GM21390 (cell line): ENCODE measurements around the gene C2CD3.
"Not testable (repeated sequence)": the region's sequence is repeated elsewhere in the genome, so short reads cannot be mapped to it uniquely, and the experiment has no call there.

Experiments
- ATAC-seq: cut with Tn5 transposase; IDR thresholded peaks from one replicate; pipeline ENCODE4 v1.9.1; 2021; ENCODE audit not compliant: unreplicated experiment

The C2CD3 gene

DNA sequence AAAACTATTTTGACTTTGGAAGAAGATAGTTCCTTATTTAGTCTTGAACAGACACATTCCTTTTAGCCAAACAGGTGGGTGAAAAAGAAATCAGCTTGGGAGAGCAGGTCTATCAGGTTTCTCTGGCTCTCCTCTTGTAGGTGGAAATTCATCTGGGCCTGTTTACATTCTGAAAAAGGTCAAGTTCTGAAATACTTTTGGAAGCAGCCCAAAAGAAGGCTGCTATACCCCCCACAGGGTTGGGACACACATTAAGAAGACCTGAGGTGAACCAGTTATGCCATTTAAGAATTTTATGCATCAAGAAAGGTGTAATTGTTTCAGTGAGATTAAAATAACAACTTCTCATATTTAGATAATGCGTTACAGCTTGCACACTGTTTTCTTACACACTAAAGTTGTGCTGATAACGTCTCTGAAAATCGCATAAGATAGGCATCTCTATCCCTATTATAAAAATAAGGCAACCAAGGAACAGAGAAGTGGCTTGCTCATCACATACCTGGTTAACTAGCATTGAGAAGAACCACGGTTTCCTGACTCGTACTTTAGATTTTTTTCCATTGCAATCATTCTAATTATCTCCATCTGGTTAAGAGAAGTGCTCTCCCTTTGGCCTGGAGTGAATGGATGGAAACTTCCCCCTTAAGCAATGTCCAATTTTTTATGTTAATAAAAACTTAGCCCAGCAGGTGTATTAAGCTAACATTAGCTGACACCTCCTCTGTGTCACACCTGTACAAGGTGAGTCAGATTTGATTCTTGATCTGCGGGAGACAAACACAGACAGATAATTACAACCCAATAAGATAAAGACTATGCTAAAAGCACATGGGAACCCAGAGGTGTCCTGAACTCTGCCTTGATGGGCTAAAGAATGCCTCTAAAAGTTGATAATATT is 101.4 kb downstream of the C2CD3 start:
- ATAC-seq = no peak

DNA sequence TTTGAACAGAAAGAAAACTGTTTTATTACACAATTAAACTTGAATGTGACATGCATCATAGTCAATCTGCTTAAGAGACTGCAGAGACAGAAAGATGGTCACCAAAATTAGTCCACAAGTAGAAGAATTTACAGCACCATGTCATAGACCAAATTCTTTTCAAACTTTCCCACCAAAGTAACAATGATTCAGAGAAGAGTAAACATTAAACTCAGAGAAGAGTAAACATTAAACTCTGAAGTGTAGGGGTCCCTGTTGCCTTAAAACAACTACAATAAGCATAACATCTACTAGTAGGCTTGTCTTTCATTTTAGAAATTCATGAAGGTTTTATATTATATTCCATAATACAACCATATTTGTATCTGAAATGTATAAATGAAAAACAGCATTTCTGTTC is 104.1 kb downstream of the C2CD3 start:
- not testable (repeated sequence) for ATAC-seq

DNA sequence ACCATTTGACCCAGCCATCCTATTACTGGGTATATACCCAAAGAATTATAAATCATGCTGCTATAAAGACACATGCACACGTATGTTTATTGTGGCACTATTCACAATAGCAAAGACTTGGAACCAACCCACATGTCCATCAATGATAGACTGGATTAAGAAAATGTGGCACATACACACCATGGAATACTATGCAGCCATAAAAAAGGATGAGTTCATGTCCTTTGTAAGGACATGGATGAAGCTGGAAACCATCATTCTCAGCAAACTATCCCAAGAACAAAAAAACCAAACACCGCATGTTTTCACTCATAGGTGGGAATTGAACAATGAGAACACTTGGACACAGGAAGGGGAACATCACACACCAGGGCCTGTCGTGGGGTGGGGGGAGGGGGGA is 105.3 kb downstream of the C2CD3 start:
- not testable (repeated sequence) for ATAC-seq

DNA sequence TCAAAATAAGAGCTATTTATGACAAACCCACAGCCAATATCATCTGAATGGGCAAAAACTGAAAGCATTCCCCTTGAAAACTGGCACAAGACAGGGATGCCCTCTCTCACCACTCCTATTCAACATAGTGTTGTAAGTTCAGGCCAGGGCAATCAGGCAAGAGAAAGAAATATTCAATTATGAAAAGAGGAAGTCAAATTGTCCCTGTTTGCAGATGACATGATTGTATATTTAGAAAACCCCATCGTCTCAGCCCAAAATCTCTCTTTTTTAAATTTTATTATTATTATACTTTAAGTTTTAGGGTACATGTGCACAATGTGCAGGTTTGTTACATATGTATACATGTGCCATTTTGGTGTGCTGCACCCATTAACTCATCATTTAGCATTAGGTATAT is 107.2 kb downstream of the C2CD3 start:
- not testable (repeated sequence) for ATAC-seq

DNA sequence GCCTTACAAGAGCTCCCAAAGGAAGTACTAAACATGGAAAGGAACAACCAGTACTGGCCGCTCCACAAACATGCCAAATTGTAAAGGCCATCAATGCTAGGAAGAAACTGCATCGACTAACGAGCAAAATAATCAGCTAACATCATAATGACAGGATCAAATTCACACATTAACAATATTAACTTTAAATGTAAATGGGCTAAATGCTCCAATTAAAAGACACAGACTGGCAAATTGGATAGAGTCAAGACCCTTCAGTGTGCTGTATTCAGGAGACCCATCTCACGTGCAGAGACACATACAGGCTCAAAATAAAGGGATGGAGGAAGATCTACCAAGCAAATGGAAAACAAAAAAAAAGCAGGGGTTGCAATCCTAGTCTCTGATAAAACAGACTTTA is 109.2 kb downstream of the C2CD3 start:
- ATAC-seq = not testable (repeated sequence)

DNA sequence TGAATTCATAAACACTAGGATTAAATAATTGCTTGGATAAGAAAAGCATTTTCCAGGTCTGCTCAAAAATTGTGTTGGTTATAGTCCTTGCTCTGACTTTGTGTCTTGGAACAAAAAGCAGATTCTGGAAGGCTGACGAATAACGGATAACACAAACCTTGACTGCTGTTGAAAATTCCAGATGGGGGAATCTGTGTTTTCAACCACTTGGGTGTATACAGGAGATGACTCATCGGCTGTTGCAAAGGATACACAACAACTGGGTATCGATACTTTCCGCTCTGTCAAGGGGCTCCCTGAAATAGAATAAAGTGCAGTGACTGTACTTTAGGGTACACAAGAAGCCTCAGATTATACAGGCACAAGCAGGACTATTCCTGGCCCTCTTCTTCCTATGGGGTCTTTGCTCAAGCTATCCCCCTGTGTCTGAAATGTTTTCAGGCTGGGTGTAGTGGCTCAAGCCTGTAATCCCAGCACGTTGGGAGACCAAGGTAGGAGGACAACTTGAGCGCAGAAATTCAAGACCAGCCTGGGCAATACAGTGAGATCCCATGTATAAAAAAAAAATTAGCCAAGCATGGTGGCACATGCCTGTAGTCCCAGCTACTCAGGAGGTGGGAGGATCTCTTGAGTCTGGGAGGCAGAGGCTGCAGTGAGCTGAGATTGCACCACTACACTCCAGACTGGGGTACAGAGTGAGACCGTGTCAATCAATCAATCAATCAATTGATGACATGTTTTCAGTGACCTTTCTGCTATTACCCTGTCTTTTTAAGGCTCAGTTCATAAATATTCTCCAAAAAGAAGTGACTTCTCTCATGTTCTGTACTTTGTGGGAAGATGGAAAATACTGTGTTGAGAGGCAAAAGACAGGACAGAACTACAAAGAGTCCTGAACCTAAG is 113.3 kb downstream of the C2CD3 start:
- ATAC-seq = no peak

- ATAC-seq = no peak
Observed at GRCh38 chr11:74055938-74056337, 114.9 kb downstream of the C2CD3 start.

DNA sequence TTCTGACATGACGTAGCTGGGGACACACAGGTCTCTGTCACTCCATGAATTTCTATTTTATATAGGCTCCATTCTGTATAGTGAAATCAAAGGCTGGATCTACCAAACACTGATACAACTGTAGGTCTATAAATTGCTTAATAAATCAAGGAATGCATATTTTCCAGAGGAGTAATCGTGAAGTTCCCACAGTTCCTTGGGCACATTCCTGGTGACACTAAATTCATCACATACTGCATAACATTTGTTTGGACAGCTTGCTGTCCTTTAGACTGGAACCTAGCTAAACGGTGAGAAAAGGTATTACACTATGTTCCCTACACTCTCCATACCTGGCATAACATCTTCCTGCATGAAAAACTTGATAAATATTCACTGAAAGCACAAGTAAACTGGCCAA is 120.3 kb downstream of the C2CD3 start:
- no peak for ATAC-seq

GRCh38 chr11:74048993-74049392 is 121.8 kb downstream of the C2CD3 start:
- ATAC-seq = no peak

DNA sequence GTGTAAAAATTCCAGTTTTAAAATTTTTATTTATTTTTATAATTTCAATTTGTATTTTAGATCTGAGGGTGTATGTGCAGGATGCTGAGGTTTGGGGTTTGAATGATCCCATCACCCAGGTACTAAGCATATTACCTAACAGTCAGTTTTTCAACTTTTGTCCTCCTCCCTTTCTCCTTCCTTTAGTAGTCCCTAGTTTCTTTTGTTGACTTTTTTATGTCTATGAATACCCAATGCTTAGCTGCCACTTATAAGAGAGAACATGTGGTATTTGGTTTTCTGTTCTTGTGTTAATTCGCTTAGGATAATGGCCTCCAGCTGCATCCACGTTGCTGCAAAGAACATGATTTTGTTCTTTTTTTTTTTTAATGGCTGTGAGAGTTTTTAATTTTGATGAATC is 126.3 kb downstream of the C2CD3 start:
- ATAC-seq = no peak

- no peak for ATAC-seq
Observed at GRCh38 chr11:74043450-74043849, 127.4 kb downstream of the C2CD3 start.

GRCh38 chr11:74037309-74037708 is 133.5 kb downstream of the C2CD3 start:
- ATAC-seq = no peak

DNA sequence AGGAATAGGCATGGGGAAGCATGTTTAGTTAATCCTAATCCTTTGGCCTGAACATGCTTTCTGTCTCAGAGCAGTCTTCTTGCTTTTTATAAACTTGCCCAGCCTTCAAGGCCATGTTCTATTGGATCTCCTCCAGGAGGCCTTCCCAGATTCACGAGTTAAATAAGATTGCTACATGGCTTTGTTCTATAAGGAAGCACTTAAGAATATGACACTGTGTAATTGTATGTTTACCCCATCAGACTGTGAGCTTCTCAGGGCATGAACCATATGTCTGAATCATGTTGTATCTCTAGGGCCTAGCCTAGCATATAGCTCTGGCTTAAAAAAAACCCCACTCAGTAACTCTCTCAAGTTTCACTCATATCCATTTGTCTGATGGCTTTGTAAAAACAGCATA is 135.5 kb downstream of the C2CD3 start:
- no peak for ATAC-seq

DNA sequence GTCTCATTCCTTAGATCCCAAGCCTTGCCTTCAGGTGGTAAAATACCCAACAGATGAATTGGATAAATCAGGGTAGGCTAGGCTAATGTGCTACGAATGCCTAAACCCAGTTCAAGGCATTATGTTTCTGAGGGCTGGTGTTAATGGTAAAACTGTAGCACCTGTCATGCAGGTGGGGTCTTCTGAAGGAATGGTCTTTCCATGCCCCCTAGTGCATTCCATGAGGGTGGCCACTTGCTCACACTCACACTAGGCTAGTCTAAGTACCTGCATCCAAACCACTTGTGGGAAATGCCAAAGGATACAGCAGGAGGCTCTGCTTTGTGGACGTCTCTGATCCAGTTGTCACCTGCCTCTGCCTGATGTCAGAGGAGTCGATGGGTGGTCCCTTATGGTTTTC is 137.8 kb downstream of the C2CD3 start:
- ATAC-seq = no peak

- ATAC-seq = no peak
Observed at GRCh38 chr11:74030723-74031676, 139.8 kb downstream of the C2CD3 start.

DNA sequence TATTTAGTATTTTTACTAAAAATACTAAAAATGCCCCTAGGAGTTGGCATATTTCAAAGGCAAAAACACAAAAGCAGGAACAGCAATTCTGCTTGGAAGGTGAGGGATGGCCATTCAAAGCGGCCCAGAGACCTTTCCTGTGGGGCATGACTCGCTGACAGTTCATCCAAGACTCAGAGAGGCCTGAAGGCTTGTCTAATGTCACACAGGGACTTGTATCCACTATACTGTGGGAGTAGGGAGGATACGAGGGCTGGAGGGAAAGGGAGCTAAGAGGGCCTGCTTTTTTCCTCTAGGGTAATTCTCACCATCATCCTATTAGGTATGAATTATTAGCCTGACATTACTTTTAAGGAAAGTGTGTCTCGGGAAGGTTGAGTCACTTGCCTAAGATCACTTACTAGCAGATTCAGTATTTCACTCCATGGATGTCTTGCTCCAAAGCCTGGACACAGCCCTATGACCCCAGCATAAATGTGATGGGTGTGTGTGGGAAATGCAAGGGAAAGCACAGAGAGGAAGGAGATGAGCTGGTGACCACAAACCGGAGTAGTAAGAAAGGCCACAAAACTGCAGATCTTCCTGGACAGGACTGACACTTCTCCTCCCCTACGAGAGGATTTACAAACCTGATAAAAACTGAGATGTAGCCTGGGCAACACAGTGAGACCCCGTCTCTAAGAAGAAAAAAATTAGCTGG is 145.2 kb downstream of the C2CD3 start:
- ATAC-seq = no peak

- ATAC-seq = no peak
Observed at GRCh38 chr11:74024261-74025029, 146.4 kb downstream of the C2CD3 start.

GRCh38 chr11:74023276-74023675 is 147.5 kb downstream of the C2CD3 start:
- ATAC-seq = no peak

GRCh38 chr11:74022546-74022945 is 148.3 kb downstream of the C2CD3 start:
- ATAC-seq = no peak
